ENCODE measurements around the gene UTS2R. TPM values are rescaled to one million over a fixed set of nuclear protein-coding genes. Genes with fewer than 3 reads are reported as not detected.

UTS2R gene
- total RNA-seq, 1 donor from 2014 or later, result not detected

GRCh38 chr17:82419540-82419939, 48.0 kb downstream of the UTS2R start:
- Histone ChIP-seq H3K27me3 (ENCODE audit: control insufficient read depth, insufficient read depth, low read length) (no peaks in the 10 kb centered on the region), H3K4me3 (ENCODE audit: low read depth, low read length) (no peak overlapping the region), H3K36me3 (ENCODE audit: control insufficient read depth, insufficient read depth, low read length) (peaks cover 2% of the 10 kb centered on the region)
- no peak for TF ChIP-seq CTCF (IDR thresholded peaks at IDR 0.05; ENCODE audit: insufficient read depth, low read length, severe bottlenecking)
- no peak for FAIRE-seq
- no peak for DNase-seq (ENCODE audit: low read depth)

- Histone ChIP-seq H3K36me3 (ENCODE audit: control insufficient read depth, insufficient read depth, low read length) (peaks cover 1% of the 10 kb centered on the region), H3K27me3 (ENCODE audit: control insufficient read depth, insufficient read depth, low read length) (no peaks in the 10 kb centered on the region), H3K4me3 (ENCODE audit: low read depth, low read length) (no peak overlapping the region)
- peak; percentile 54 for TF ChIP-seq CTCF (IDR thresholded peaks at IDR 0.05; ENCODE audit: insufficient read depth, low read length, severe bottlenecking)
- DNase-seq (ENCODE audit: low read depth), result peak; percentile 9
- FAIRE-seq, result no peak
These were observed 52.7 kb downstream of the UTS2R start for GRCh38 chr17:82424001-82424862.

GRCh38 chr17:82424863-82425159, 53.2 kb downstream of the UTS2R start:
- H3K4me3 ChIP-seq (ENCODE audit: low read depth, low read length), result no peak overlapping the region
- no peak for TF ChIP-seq CTCF (IDR thresholded peaks at IDR 0.05; ENCODE audit: insufficient read depth, low read length, severe bottlenecking)
- FAIRE-seq, result no peak

More at GRCh38 chr17:82424863-82425159, 53.2 kb downstream of the UTS2R start:
- Histone ChIP-seq H3K36me3 (ENCODE audit: control insufficient read depth, insufficient read depth, low read length) (peaks cover 1% of the 10 kb centered on the region), H3K27me3 (ENCODE audit: control insufficient read depth, insufficient read depth, low read length) (no peaks in the 10 kb centered on the region)
- DNase-seq (ENCODE audit: low read depth), result no peak

Other genes starting within 250 kb of the UTS2R start
- gene CCDC57, start 158.9 kb upstream of the UTS2R start, total RNA-seq, result 8.1 and 10.8 TPM in 2 replicates
- 162 and 205 TPM in 2 replicates for gene SLC16A3, start 142.7 kb upstream of the UTS2R start, total RNA-seq
- gene CSNK1D, start 98.1 kb upstream of the UTS2R start, total RNA-seq, result 64.9 and 72.4 TPM in 2 replicates
- not detected in 2 replicates for gene CD7, start 54.2 kb upstream of the UTS2R start, total RNA-seq
- 1.3 and 3.7 TPM in 2 replicates for gene SECTM1, start 38.0 kb upstream of the UTS2R start, total RNA-seq
- not detected in 2 replicates for gene TEX19, start 12.5 kb upstream of the UTS2R start, total RNA-seq
- 8.2 and 9.7 TPM in 2 replicates for gene HEXD, start 46.6 kb downstream of the UTS2R start, total RNA-seq
- 25.0 and 26.5 TPM in 2 replicates for gene OGFOD3, start 46.8 kb downstream of the UTS2R start, total RNA-seq
- gene CYBC1, start 79.0 kb downstream of the UTS2R start, total RNA-seq, result 31.3 and 33.8 TPM in 2 replicates
- gene NARF, start 87.0 kb downstream of the UTS2R start, total RNA-seq, result 40.0 and 40.1 TPM in 2 replicates
- 38.8 and 44.0 TPM in 2 replicates for gene FOXK2, start 148.0 kb downstream of the UTS2R start, total RNA-seq

Data from bronchial epithelial cell (primary cell).